ENCODE data around the gene PLA2G4B. TPM values are rescaled to one million over a fixed set of nuclear protein-coding genes. Genes with fewer than 3 reads are reported as not detected.

PLA2G4B gene
- total RNA-seq, 1 experiment from 2014 or later = 3.7 TPM

DNA sequence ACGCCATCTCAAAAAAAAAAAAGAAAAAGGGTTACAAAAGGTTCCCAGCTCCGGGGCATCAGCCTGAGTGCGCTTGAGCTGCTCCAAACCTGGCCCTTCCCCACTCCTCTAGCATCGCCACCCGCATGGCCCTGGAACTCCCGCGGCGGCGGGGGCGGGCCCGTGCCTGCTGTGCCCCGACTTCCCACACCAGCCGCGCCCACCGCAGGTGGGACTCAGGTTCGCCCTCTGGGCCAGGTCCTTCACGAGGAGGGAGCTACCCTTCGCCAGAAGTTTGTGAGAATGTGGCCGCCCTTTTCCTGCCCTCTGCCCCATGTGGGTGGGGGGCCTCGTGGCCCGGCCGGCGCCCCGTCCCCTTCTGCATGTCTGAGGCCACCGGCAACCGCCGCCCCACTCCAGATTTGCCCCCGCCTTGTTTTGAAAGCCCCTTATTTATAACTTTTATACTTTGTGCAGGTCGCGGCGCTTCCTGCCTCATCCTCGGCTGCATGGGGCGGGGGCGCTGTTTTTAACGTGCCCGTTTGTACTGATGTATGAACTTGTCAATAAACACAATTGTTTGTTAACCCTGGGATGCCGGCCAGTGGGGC lies 11.3 kb upstream of the PLA2G4B start:
- Histone ChIP-seq H2AK5ac (ENCODE audit: insufficient read length, low read length) (no peak overlapping the region), H3K27ac (ENCODE audit: insufficient read length, low read depth, low read length) (no peak overlapping the region), H2BK12ac (ENCODE audit: insufficient read length, low read depth, low read length) (no peak overlapping the region), H3K18ac (ENCODE audit: insufficient read length, low read depth, low read length) (no peak overlapping the region), H3K23ac (ENCODE audit: insufficient read length, low read depth, low read length) (no peak overlapping the region), H4K20me1 (ENCODE audit: control insufficient read depth, insufficient read depth, insufficient read length) (no peaks in the 10 kb centered on the region), H3K4me2 (ENCODE audit: insufficient read depth, insufficient read length, low read length) (peak overlapping the region; percentile 83), H2BK5ac (ENCODE audit: insufficient read length, low read length) (no peak overlapping the region), H4K8ac (replicated peaks; ENCODE audit: insufficient read length, low read depth, low read length) (no peak overlapping the region), H3K56ac (ENCODE audit: insufficient read length, low read depth, low read length) (no peak overlapping the region), H3K23me2 (ENCODE audit: insufficient read length, low read depth, low read length, poor library complexity, severe bottlenecking) (peaks cover 10% of the 10 kb centered on the region), H3K14ac (ENCODE audit: insufficient read depth, low read length) (no peak overlapping the region), H4K5ac (ENCODE audit: insufficient read length, low read depth, low read length) (no peak overlapping the region), H3K79me1 (ENCODE audit: insufficient read depth, low read depth, low read length, poor library complexity, severe bottlenecking) (no peaks in the 10 kb centered on the region), H2BK120ac (ENCODE audit: low read depth, low read length, poor library complexity, severe bottlenecking) (no peak overlapping the region), H3K79me2 (ENCODE audit: insufficient read depth, low read length) (no peaks in the 10 kb centered on the region), H3T11ph (ENCODE audit: low read length) (no peak overlapping the region), H4K91ac (ENCODE audit: insufficient read length, low read depth, low read length) (no peak overlapping the region), H2BK15ac (ENCODE audit: low read depth, low read length) (no peak overlapping the region), H2AFZ (ENCODE audit: low read length) (no peak overlapping the region), H3K27me3 (ENCODE audit: insufficient read depth, low read length) (no peaks in the 10 kb centered on the region), H3K4me1 (ENCODE audit: insufficient read depth, low read length) (no peaks in the 10 kb centered on the region), H3K9me3 (ENCODE audit: control insufficient read depth, low read depth, low read length) (no peaks in the 10 kb centered on the region), H3K4ac (ENCODE audit: low read depth, low read length) (no peak overlapping the region), H3K9ac (ENCODE audit: extremely low read depth, insufficient read length, low read length) (no peak overlapping the region), H2BK20ac (ENCODE audit: low read depth, low read length, poor library complexity, severe bottlenecking) (no peak overlapping the region)
- peak; percentile 68 for DNase-seq
- peak overlapping the region; percentile 90 to 92 for H3K4me3 Mint-ChIP-seq
- no peaks in the 10 kb centered on the region for H3K27me3 Mint-ChIP-seq (ENCODE audit: low read depth)
- H3K4me1 Mint-ChIP-seq = peaks cover 11 to 19% of the 10 kb centered on the region in 2 experiments
- H3K9me3 Mint-ChIP-seq = no peaks in the 10 kb centered on the region
- TF ChIP-seq, protein P1, sequence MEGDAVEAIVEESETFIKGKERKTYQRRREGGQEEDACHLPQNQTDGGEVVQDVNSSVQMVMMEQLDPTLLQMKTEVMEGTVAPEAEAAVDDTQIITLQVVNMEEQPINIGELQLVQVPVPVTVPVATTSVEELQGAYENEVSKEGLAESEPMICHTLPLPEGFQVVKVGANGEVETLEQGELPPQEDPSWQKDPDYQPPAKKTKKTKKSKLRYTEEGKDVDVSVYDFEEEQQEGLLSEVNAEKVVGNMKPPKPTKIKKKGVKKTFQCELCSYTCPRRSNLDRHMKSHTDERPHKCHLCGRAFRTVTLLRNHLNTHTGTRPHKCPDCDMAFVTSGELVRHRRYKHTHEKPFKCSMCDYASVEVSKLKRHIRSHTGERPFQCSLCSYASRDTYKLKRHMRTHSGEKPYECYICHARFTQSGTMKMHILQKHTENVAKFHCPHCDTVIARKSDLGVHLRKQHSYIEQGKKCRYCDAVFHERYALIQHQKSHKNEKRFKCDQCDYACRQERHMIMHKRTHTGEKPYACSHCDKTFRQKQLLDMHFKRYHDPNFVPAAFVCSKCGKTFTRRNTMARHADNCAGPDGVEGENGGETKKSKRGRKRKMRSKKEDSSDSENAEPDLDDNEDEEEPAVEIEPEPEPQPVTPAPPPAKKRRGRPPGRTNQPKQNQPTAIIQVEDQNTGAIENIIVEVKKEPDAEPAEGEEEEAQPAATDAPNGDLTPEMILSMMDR (conservative IDR thresholded peaks at IDR 0.05) = no peak
- no CpG with 5 or more reads among the region's 37 CpGs for WGBS (ENCODE audit: extremely low coverage, insufficient read length, low lambda C conversion rate)
- peaks cover 4 to 10% (median 5%) of the 10 kb centered on the region in 3 experiments; a peak in 6 of 7 replicates for H3K36me3 Mint-ChIP-seq (ENCODE audit: insufficient read depth in 1 of 3, low read depth in 3 of 3)
- H3K27ac Mint-ChIP-seq = no peak overlapping the region; a peak in 1 of 7 replicates
